ENCODE results near the gene PAAF1. TPM values are rescaled to one million over a fixed set of nuclear protein-coding genes. Genes with fewer than 3 reads are reported as not detected.

The PAAF1 gene
- polyA plus RNA-seq, 1 experiment: 12.2 TPM

GRCh38 chr11:73957654-73958361 lies 81.0 kb downstream of the PAAF1 start:
- no peak for TF ChIP-seq CTCF (IDR thresholded peaks at IDR 0.05; ENCODE audit: insufficient read depth, low read depth, low read length)
- H3K27me3 ChIP-seq (ENCODE audit: control insufficient read depth, insufficient read depth, low read length): no peaks in the 10 kb centered on the region
- no peak for DNase-seq (ENCODE audit: low read depth)
- H3K4me3 ChIP-seq (ENCODE audit: low read depth, low read length): no peak overlapping the region
- ChIA-PET POLR2A (no interaction called here), CTCF (no interaction called here)
- no peaks in the 10 kb centered on the region for H3K36me3 ChIP-seq (ENCODE audit: control insufficient read depth, insufficient read depth, low read length)

GRCh38 chr11:73958521-73959141 lies 81.8 kb downstream of the PAAF1 start:
- Histone ChIP-seq H3K36me3 (ENCODE audit: control insufficient read depth, insufficient read depth, low read length) (no peaks in the 10 kb centered on the region), H3K4me3 (ENCODE audit: low read depth, low read length) (no peak overlapping the region), H3K27me3 (ENCODE audit: control insufficient read depth, insufficient read depth, low read length) (no peaks in the 10 kb centered on the region)
- no peak for DNase-seq (ENCODE audit: low read depth)
- TF ChIP-seq CTCF (IDR thresholded peaks at IDR 0.05; ENCODE audit: insufficient read depth, low read depth, low read length): no peak
- ChIA-PET CTCF (no interaction called here), POLR2A (no interaction called here)

- ChIA-PET POLR2A (interaction anchor here (0.6 kb wide), 1 partner anchor 209 kb away, joined by 5 read pairs; no protein-coding TSS in a partner anchor), CTCF (interaction anchor here (1.2 kb wide), 2 partner anchors 11 to 490 kb away, joined by 3 read pairs; partner anchors contain the start of gene DNAJB13)
- H3K27me3 ChIP-seq (ENCODE audit: control insufficient read depth, insufficient read depth, low read length): no peaks in the 10 kb centered on the region
- no peaks in the 10 kb centered on the region for H3K36me3 ChIP-seq (ENCODE audit: control insufficient read depth, insufficient read depth, low read length)
- H3K4me3 ChIP-seq (ENCODE audit: low read depth, low read length): no peak overlapping the region
- DNase-seq (ENCODE audit: low read depth): no peak
- no peak for TF ChIP-seq CTCF (IDR thresholded peaks at IDR 0.05; ENCODE audit: insufficient read depth, low read depth, low read length)
Measured at GRCh38 chr11:73961321-73961720, 84.5 kb downstream of the PAAF1 start.

- no peak for TF ChIP-seq CTCF (IDR thresholded peaks at IDR 0.05; ENCODE audit: insufficient read depth, low read depth, low read length)
- ChIA-PET CTCF (interaction anchor here (1.2 to 2.5 kb wide), 2 partner anchors 17 to 489 kb away, joined by 3 to 22 read pairs; no protein-coding TSS in a partner anchor), POLR2A (no interaction called here)
- Histone ChIP-seq H3K27me3 (ENCODE audit: control insufficient read depth, insufficient read depth, low read length) (no peaks in the 10 kb centered on the region), H3K36me3 (ENCODE audit: control insufficient read depth, insufficient read depth, low read length) (no peaks in the 10 kb centered on the region), H3K4me3 (ENCODE audit: low read depth, low read length) (no peak overlapping the region)
- DNase-seq (ENCODE audit: low read depth): no peak
Measured at GRCh38 chr11:73962101-73962705, 85.4 kb downstream of the PAAF1 start.

GRCh38 chr11:73963861-73964260 lies 87.1 kb downstream of the PAAF1 start:
- Histone ChIP-seq H3K4me3 (ENCODE audit: low read depth, low read length) (no peak overlapping the region), H3K27me3 (ENCODE audit: control insufficient read depth, insufficient read depth, low read length) (no peaks in the 10 kb centered on the region), H3K36me3 (ENCODE audit: control insufficient read depth, insufficient read depth, low read length) (no peaks in the 10 kb centered on the region)
- no peak for DNase-seq (ENCODE audit: low read depth)
- ChIA-PET CTCF (interaction anchor here (0.8 to 2.5 kb wide), 12 partner anchors 9 to 485 kb away, joined by 3 to 22 read pairs (median 4); partner anchors contain the start of genes C2CD3, PPME1, UCP2 and UCP3), POLR2A (no interaction called here)
- no peak for TF ChIP-seq CTCF (IDR thresholded peaks at IDR 0.05; ENCODE audit: insufficient read depth, low read depth, low read length)

Measured in BJ (cell line).